H9 (cell line): Measurements from ENCODE around the gene COMTD1. TPM values are rescaled to one million over a fixed set of nuclear protein-coding genes. Genes with fewer than 3 reads are reported as not detected.
"Not testable (repeated sequence)": the region's sequence is repeated elsewhere in the genome, so short reads cannot be mapped to it uniquely, and the experiment has no call there.

ENCODE experiments used
- DNase-seq: peaks from one replicate; pipeline ENCODE4 v3.0.0-alpha.2; 2017
- H2AFZ ChIP-seq: one replicate; pipeline ENCODE4 v1.6.1; 2013; ENCODE audit warnings: mild to moderate bottlenecking, low read length, control low read depth, moderate library complexity
- H2AK5ac ChIP-seq: 2 replicates; pipeline ENCODE4 v1.6.1; 2013; ENCODE audit warnings: low read length, control low read depth, mixed read lengths; ENCODE audit not compliant: insufficient read length
- H2BK120ac ChIP-seq: one replicate; pipeline ENCODE4 v1.6.1; 2013; ENCODE audit warnings: low read depth, mild to moderate bottlenecking, low read length, control low read depth, inconsistent platforms; ENCODE audit not compliant: poor library complexity, severe bottlenecking
- H2BK12ac ChIP-seq: 2 replicates; pipeline ENCODE4 v1.6.1; 2013; ENCODE audit warnings: low read length, control low read depth, mixed read lengths, low read depth; ENCODE audit not compliant: insufficient read length
- H2BK15ac ChIP-seq: 2 replicates; pipeline ENCODE4 v1.6.1; 2013; ENCODE audit warnings: low read depth, low read length, control low read depth
- H2BK20ac ChIP-seq: one replicate; pipeline ENCODE4 v1.6.1; 2013; ENCODE audit warnings: low read depth, mild to moderate bottlenecking, low read length, control low read depth, inconsistent platforms; ENCODE audit not compliant: poor library complexity, severe bottlenecking
- H2BK5ac ChIP-seq: 2 replicates; pipeline ENCODE4 v1.6.1; 2013; ENCODE audit warnings: low read length, control low read depth, mixed read lengths; ENCODE audit not compliant: insufficient read length
- H3K14ac ChIP-seq: 2 replicates; pipeline ENCODE4 v1.6.1; 2013; ENCODE audit warnings: low read length, control low read depth; ENCODE audit not compliant: insufficient read depth
- H3K18ac ChIP-seq: 2 replicates; pipeline ENCODE4 v1.6.1; 2013; ENCODE audit warnings: low read depth, mild to moderate bottlenecking, mixed read lengths, low read length, control low read depth; ENCODE audit not compliant: insufficient read length
- H3K23ac ChIP-seq: 2 replicates; pipeline ENCODE4 v1.6.1; 2013; ENCODE audit warnings: low read length, control low read depth, mixed read lengths, low read depth; ENCODE audit not compliant: insufficient read length
- H3K23me2 ChIP-seq: 2 replicates; pipeline ENCODE4 v1.6.1; 2013; ENCODE audit warnings: low read depth, mild to moderate bottlenecking, mixed read lengths, low read length, control low read depth; ENCODE audit not compliant: insufficient read length, poor library complexity, severe bottlenecking
- H3K27ac ChIP-seq: 2 replicates; pipeline ENCODE4 v1.5.1; 2013; ENCODE audit warnings: low read length, control low read depth, mixed read lengths, low read depth; ENCODE audit not compliant: insufficient read length
- H3K27me3 ChIP-seq: 2 replicates; pipeline ENCODE4 v1.6.1; 2013; ENCODE audit warnings: low read length, control low read depth, inconsistent platforms; ENCODE audit not compliant: insufficient read depth
- H3K4ac ChIP-seq: 2 replicates; pipeline ENCODE4 v1.6.1; 2013; ENCODE audit warnings: low read depth, mild to moderate bottlenecking, control low read depth, inconsistent platforms, low read length, moderate library complexity
- H3K4me1 ChIP-seq: 2 replicates; pipeline ENCODE4 v1.6.1; 2013; ENCODE audit warnings: low read length, control low read depth, inconsistent platforms; ENCODE audit not compliant: insufficient read depth
- H3K4me2 ChIP-seq: 2 replicates; pipeline ENCODE4 v1.6.1; 2013; ENCODE audit warnings: low read length, control low read depth, mixed read lengths; ENCODE audit not compliant: insufficient read length, insufficient read depth
- H3K56ac ChIP-seq: 2 replicates; pipeline ENCODE4 v1.6.1; 2013; ENCODE audit warnings: low read depth, mild to moderate bottlenecking, mixed read lengths, low read length, control low read depth; ENCODE audit not compliant: insufficient read length
- H3K79me1 ChIP-seq: 2 replicates; pipeline ENCODE4 v1.6.1; 2013; ENCODE audit warnings: low read depth, mild to moderate bottlenecking, moderate library complexity, low read length, control low read depth, inconsistent platforms; ENCODE audit not compliant: insufficient read depth, poor library complexity, severe bottlenecking
- H3K79me2 ChIP-seq: 2 replicates; pipeline ENCODE4 v1.6.1; 2013; ENCODE audit warnings: low read length, control low read depth, inconsistent platforms; ENCODE audit not compliant: insufficient read depth
- H3K9ac ChIP-seq: 2 replicates; pipeline ENCODE4 v1.6.1; 2013; ENCODE audit warnings: low read length, control low read depth, mixed read lengths; ENCODE audit not compliant: insufficient read length; ENCODE audit errors: extremely low read depth
- H3K9me3 ChIP-seq: one replicate; pipeline ENCODE4 v1.6.1; 2013; ENCODE audit warnings: low read depth, low read length, inconsistent platforms; ENCODE audit not compliant: control insufficient read depth
- H3T11ph ChIP-seq: one replicate; pipeline ENCODE4 v1.6.1; 2013; ENCODE audit warnings: mild to moderate bottlenecking, low read length, control low read depth, inconsistent platforms
- H4K20me1 ChIP-seq: one replicate; pipeline ENCODE4 v1.6.1; 2013; ENCODE audit not compliant: control insufficient read depth, insufficient read length, insufficient read depth
- H4K5ac ChIP-seq: 2 replicates; pipeline ENCODE4 v1.6.1; 2013; ENCODE audit warnings: low read depth, mild to moderate bottlenecking, mixed read lengths, low read length, control low read depth; ENCODE audit not compliant: insufficient read length
- H4K8ac ChIP-seq: replicated peaks from 2 replicates; pipeline ENCODE4 v1.6.1; 2013; ENCODE audit warnings: low read length, control low read depth, mixed read lengths, low read depth; ENCODE audit not compliant: insufficient read length
- H4K91ac ChIP-seq: 2 replicates; pipeline ENCODE4 v1.6.1; 2013; ENCODE audit warnings: low read depth, mild to moderate bottlenecking, moderate library complexity, mixed read lengths, low read length, control low read depth; ENCODE audit not compliant: insufficient read length
- H3K27ac Mint-ChIP-seq, 3 experiments: 2 replicates in 2 of 3; 3 replicates in 1 of 3; pipeline ENCODE4 v1.8.0; 2020 to 2021; ENCODE audit warnings: mixed read lengths in 3 of 3, mild to moderate bottlenecking in 1 of 3, moderate library complexity in 1 of 3
- H3K27me3 Mint-ChIP-seq: 2 replicates; pipeline ENCODE4 v1.8.0; 2021; ENCODE audit warnings: low read depth, mild to moderate bottlenecking, moderate library complexity, mixed read lengths
- H3K36me3 Mint-ChIP-seq, 3 experiments: 2 replicates in 2 of 3; 3 replicates in 1 of 3; pipeline ENCODE4 v1.8.0; 2020 to 2021; ENCODE audit warnings: low read depth in 3 of 3, mixed read lengths in 3 of 3; ENCODE audit not compliant: insufficient read depth in 1 of 3
- H3K4me1 Mint-ChIP-seq, 2 experiments: 2 replicates each; pipeline ENCODE4 v1.8.0; 2020; ENCODE audit warnings: mixed read lengths in 2 of 2
- H3K4me3 Mint-ChIP-seq, 2 experiments: 2 replicates in 1 of 2; 3 replicates in 1 of 2; pipeline ENCODE4 v1.8.0; 2020 to 2021; ENCODE audit warnings: mild to moderate bottlenecking in 2 of 2, mixed read lengths in 2 of 2, moderate library complexity in 1 of 2
- H3K9me3 Mint-ChIP-seq, 2 experiments: 2 replicates in 1 of 2; 3 replicates in 1 of 2; pipeline ENCODE4 v1.8.0; 2020; ENCODE audit warnings: mild to moderate bottlenecking in 2 of 2, mixed read lengths in 2 of 2, moderate library complexity in 1 of 2
- WGBS: extraction: QIAGEN DNeasy Blood & Tissue Kit; methylation state at CpG from one replicate; pipeline ENCODE4 v1.1.7; 2013; ENCODE audit warnings: missing lambda C conversion rate, low lambda C conversion rate, mixed read lengths; ENCODE audit not compliant: insufficient read length; ENCODE audit errors: extremely low coverage; 5-methylcytosine and 5-hydroxymethylcytosine counted together
- total RNA-seq: library from RNA; stranded (reverse); gene quantifications from 2 replicates; pipeline ENCODE4 v1.2.1, GENCODE V29; 2021
- TF ChIP-seq, protein P1 (sequence below): fragments of 200-600 bp; sonication (generic); conservative IDR thresholded peaks from 3 replicates; pipeline ENCODE4 v1.8.0; 2021; ENCODE audit warnings: antibody characterized with exemption, mild to moderate bottlenecking

Gene COMTD1
- total RNA-seq, 1 experiment from 2014 or later, result 28.3 TPM

DNA sequence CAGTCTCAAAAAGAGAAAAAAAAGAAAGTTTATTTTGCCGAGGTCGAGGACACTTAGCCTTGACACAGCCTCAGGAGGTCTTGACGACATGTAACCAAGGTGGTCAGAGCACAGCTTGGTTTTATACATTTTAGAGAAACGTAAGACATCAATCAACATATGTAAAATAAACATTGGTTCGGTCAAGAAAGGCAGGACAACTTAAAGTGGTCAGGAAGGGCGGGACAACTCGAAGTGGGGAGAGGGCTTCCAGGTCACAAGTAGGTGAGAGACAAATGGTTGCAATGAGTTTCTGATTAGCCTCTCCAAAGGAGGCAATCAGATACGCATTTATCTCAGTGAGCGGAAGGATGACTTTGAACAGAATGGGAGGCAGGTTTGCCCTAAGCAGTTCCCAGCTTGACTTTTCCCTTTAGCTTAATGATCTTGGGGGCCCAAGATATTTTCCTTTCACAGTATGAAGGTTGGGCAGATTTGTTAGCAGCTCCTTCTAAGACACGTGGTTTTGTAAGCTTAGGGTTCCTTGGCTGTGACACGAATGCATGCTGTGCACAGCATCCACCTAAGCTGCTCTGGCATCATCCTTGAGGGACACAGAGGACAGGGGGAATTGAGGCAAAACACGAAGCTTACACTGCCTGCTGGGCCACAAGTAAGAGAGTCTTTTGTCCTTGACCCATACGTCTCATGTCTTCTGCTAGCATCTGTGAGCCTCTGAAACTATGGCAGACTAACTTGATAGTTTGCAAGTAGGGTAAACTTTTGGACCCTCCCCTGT lies 28.5 kb downstream of the COMTD1 start:
- Histone ChIP-seq H4K91ac (no peak overlapping the region), H3K27ac (no peak overlapping the region), H3K14ac (no peak overlapping the region), H4K8ac (no peak overlapping the region), H3T11ph (no peak overlapping the region), H3K79me1 (no peaks in the 10 kb centered on the region), H2BK5ac (no peak overlapping the region), H3K18ac (no peak overlapping the region), H3K4ac (no peak overlapping the region), H3K9me3 (no peaks in the 10 kb centered on the region), H4K20me1 (no peaks in the 10 kb centered on the region), H2AFZ (no peak overlapping the region), H3K23ac (no peak overlapping the region), H3K4me2 (no peak overlapping the region), H3K9ac (no peak overlapping the region), H2BK12ac (no peak overlapping the region), H2BK20ac (no peak overlapping the region), H3K27me3 (no peaks in the 10 kb centered on the region), H2AK5ac (no peak overlapping the region), H3K4me1 (peaks cover 17% of the 10 kb centered on the region), H4K5ac (no peak overlapping the region), H3K79me2 (peaks cover 12% of the 10 kb centered on the region; the same call in 1 of the 2 replicates), H2BK15ac (no peak overlapping the region), H3K56ac (no peak overlapping the region), H3K23me2 (peaks cover 5% of the 10 kb centered on the region), H2BK120ac (no peak overlapping the region)
- H3K4me3 Mint-ChIP-seq, result peak overlapping the region in 1 of 2 experiments; percentile 5; a peak in 1 of 5 replicates
- H3K27ac Mint-ChIP-seq, result peak overlapping the region in 2 of 3 experiments; percentile 15 to 78; a peak in 3 of 7 replicates
- peaks cover 0 to 3% of the 10 kb centered on the region in 2 experiments; a peak in 1 of 5 replicates for H3K9me3 Mint-ChIP-seq
- peaks cover 3% of the 10 kb centered on the region; the same call in 1 of the 2 replicates for H3K27me3 Mint-ChIP-seq
- TF ChIP-seq, protein P1, sequence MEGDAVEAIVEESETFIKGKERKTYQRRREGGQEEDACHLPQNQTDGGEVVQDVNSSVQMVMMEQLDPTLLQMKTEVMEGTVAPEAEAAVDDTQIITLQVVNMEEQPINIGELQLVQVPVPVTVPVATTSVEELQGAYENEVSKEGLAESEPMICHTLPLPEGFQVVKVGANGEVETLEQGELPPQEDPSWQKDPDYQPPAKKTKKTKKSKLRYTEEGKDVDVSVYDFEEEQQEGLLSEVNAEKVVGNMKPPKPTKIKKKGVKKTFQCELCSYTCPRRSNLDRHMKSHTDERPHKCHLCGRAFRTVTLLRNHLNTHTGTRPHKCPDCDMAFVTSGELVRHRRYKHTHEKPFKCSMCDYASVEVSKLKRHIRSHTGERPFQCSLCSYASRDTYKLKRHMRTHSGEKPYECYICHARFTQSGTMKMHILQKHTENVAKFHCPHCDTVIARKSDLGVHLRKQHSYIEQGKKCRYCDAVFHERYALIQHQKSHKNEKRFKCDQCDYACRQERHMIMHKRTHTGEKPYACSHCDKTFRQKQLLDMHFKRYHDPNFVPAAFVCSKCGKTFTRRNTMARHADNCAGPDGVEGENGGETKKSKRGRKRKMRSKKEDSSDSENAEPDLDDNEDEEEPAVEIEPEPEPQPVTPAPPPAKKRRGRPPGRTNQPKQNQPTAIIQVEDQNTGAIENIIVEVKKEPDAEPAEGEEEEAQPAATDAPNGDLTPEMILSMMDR, result no peak
- H3K4me1 Mint-ChIP-seq, result peaks cover 32 to 35% of the 10 kb centered on the region in 2 experiments
- no peak for DNase-seq
- WGBS, result no CpG with 5 or more reads among the region's 13 CpGs
- H3K36me3 Mint-ChIP-seq, result peaks cover 12 to 13% (median 13%) of the 10 kb centered on the region in 3 experiments

DNA sequence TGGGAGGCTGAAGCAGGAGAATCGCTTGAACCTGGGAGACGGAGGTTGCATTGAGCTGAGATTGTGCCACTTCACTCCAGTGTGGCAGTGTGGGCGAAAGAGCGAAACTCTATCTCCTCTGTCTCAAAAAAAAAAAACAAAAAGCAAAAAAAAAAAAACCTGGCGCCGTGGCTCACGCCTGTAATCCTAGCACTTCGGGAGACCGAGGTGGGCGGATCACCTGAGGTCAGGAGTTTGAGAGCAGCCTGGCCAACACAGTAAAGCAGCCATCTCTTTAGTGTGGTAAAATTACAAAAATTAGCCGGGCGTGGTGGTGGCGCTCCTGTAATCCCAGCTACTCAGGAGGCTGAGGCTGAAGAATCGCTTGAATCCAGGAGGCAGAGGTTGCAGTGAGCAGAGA lies 29.1 kb downstream of the COMTD1 start:
- H3K27ac Mint-ChIP-seq, result peak overlapping the region in 1 of 3 experiments; percentile 78; a peak in 1 of 7 replicates
- not testable (repeated sequence) for H3K18ac ChIP-seq, H4K20me1 ChIP-seq, DNase-seq, H4K91ac ChIP-seq, H4K8ac ChIP-seq, H3K9me3 Mint-ChIP-seq, H3K79me1 ChIP-seq, H3K23ac ChIP-seq, H3K56ac ChIP-seq, H2AK5ac ChIP-seq, H3T11ph ChIP-seq, H3K14ac ChIP-seq, H3K36me3 Mint-ChIP-seq, H3K4ac ChIP-seq, H2AFZ ChIP-seq, H3K4me2 ChIP-seq, H3K23me2 ChIP-seq, H2BK15ac ChIP-seq, H2BK5ac ChIP-seq, H3K27ac ChIP-seq, H3K27me3 Mint-ChIP-seq, H3K79me2 ChIP-seq, H3K9ac ChIP-seq, H2BK12ac ChIP-seq, H2BK20ac ChIP-seq, H3K9me3 ChIP-seq, H4K5ac ChIP-seq, H2BK120ac ChIP-seq, H3K27me3 ChIP-seq
- peak overlapping the region in 1 of 2 experiments; percentile 5; a peak in 1 of 5 replicates for H3K4me3 Mint-ChIP-seq
- H3K4me1 Mint-ChIP-seq, result peaks cover 28 to 29% of the 10 kb centered on the region in 2 experiments
- peaks cover 17% of the 10 kb centered on the region for H3K4me1 ChIP-seq
- WGBS, result no CpG with 5 or more reads among the region's 14 CpGs
